ENCODE data around the gene MMP27. TPM values are rescaled to one million over a fixed set of nuclear protein-coding genes. Genes with fewer than 3 reads are reported as not detected.

MMP27 gene
- total RNA-seq, 1 experiment from 2014 or later, result not detected

- CTCF ChIA-PET, result interaction anchor here (1.0 kb wide), 1 partner anchor 20 kb away, joined by 5 read pairs; no protein-coding TSS in a partner anchor
- RAD21 ChIA-PET (ENCODE audit: low non-redundant PET in 1 of 2, low total read pairs in 2 of 2, uncharacterized antibody in 2 of 2, unreplicated experiment in 2 of 2), result no interaction called here
- DNase-seq (ENCODE audit: low read depth, low spot score) (no peak), ATAC-seq (no peak)
- H3K9me3 ChIP-seq (ENCODE audit: control insufficient read depth in 1 of 2, insufficient read depth in 1 of 2, low read depth in 1 of 2, low read length in 2 of 2), result no peaks in the 10 kb centered on the region
- no peaks in the 10 kb centered on the region for H3K9me2 ChIP-seq (ENCODE audit: insufficient read depth)
- no peaks in the 10 kb centered on the region for H3K27me3 ChIP-seq (ENCODE audit: insufficient read depth, low read length)
- intact Hi-C loops (cut with micrococcal nuclease), result no loop called here
- no peak overlapping the region for H3K4me2 ChIP-seq (ENCODE audit: low read length)
- no peaks in the 10 kb centered on the region for H3K79me2 ChIP-seq (ENCODE audit: insufficient read depth, low read length)
- POLR2A ChIA-PET, result no interaction called here
- no peaks in the 10 kb centered on the region for H4K20me1 ChIP-seq (ENCODE audit: insufficient read depth)
- H3K4me3 ChIP-seq (replicated peaks in 1 of 2; ENCODE audit: low read depth in 1 of 2, low read length in 2 of 2), result no peak overlapping the region
- no peaks in the 10 kb centered on the region for H3K36me3 ChIP-seq (ENCODE audit: control insufficient read depth in 1 of 2, insufficient read depth in 2 of 2, low read length in 2 of 2)
- H3K27ac ChIP-seq (ENCODE audit: low read depth, low read length), result no peak overlapping the region
- no peaks in the 10 kb centered on the region for H3K4me1 ChIP-seq (ENCODE audit: control insufficient read depth in 1 of 2, insufficient read depth in 2 of 2, low read length in 2 of 2)
- BruUV-seq (replicated peaks), result no TSS peak
- no peak for TF ChIP-seq SIN3A (IDR thresholded peaks at IDR 0.05; ENCODE audit: low read depth)
- TF ChIP-seq EZH2phosphoT487 (IDR thresholded peaks at IDR 0.05; ENCODE audit: borderline replicate concordance), result no peak
- TF ChIP-seq POLR2A (IDR thresholded peaks at IDR 0.05; ENCODE audit: borderline replicate concordance, extremely low read depth, insufficient read depth, insufficient read length), result no peak
- TF ChIP-seq SP1 (IDR thresholded peaks at IDR 0.05; ENCODE audit: low read depth), result no peak
- no peak for TF ChIP-seq REST (IDR thresholded peaks at IDR 0.05; ENCODE audit: low read depth)
- no peak for TF ChIP-seq JUND (IDR thresholded peaks at IDR 0.05)
- TF ChIP-seq ZFX (IDR thresholded peaks at IDR 0.05), result no peak
- TF ChIP-seq, protein P1, sequence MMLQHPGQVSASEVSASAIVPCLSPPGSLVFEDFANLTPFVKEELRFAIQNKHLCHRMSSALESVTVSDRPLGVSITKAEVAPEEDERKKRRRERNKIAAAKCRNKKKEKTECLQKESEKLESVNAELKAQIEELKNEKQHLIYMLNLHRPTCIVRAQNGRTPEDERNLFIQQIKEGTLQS (IDR thresholded peaks at IDR 0.05), result no peak
- TF ChIP-seq EGR1 (IDR thresholded peaks at IDR 0.05; ENCODE audit: low read depth), result no peak
- TF ChIP-seq, protein P2, sequence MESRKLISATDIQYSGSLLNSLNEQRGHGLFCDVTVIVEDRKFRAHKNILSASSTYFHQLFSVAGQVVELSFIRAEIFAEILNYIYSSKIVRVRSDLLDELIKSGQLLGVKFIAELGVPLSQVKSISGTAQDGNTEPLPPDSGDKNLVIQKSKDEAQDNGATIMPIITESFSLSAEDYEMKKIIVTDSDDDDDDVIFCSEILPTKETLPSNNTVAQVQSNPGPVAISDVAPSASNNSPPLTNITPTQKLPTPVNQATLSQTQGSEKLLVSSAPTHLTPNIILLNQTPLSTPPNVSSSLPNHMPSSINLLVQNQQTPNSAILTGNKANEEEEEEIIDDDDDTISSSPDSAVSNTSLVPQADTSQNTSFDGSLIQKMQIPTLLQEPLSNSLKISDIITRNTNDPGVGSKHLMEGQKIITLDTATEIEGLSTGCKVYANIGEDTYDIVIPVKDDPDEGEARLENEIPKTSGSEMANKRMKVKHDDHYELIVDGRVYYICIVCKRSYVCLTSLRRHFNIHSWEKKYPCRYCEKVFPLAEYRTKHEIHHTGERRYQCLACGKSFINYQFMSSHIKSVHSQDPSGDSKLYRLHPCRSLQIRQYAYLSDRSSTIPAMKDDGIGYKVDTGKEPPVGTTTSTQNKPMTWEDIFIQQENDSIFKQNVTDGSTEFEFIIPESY (IDR thresholded peaks at IDR 0.05; ENCODE audit: extremely low read depth, insufficient replicate concordance, low read length), result no peak
- TF ChIP-seq SRF (IDR thresholded peaks at IDR 0.05; ENCODE audit: low read depth), result no peak
- TF ChIP-seq ELF1 (IDR thresholded peaks at IDR 0.05; ENCODE audit: borderline replicate concordance, low read depth), result no peak
- TF ChIP-seq EZH2 (IDR thresholded peaks at IDR 0.05), result no peak
- TF ChIP-seq CBX3 (IDR thresholded peaks at IDR 0.05; ENCODE audit: low read depth), result no peak
- TF ChIP-seq ZNF274 (IDR thresholded peaks at IDR 0.05; ENCODE audit: low read depth, low read length), result no peak
- H3K9ac ChIP-seq (ENCODE audit: low read length), result no peak overlapping the region
- no peak overlapping the region for H2AFZ ChIP-seq (ENCODE audit: low read depth, low read length, poor library complexity, severe bottlenecking)
These were observed 19.8 kb downstream of the MMP27 start for GRCh38 chr11:102685754-102686153.
